ENCODE measurements around the gene MTHFD2. TPM values are rescaled to one million over a fixed set of nuclear protein-coding genes. Genes with fewer than 3 reads are reported as not detected.

Gene MTHFD2
- polyA plus RNA-seq, 4 donors: 8.1 to 114 (median 11.0) TPM

- no peak overlapping the region for H3K27ac ChIP-seq (ENCODE audit: low read depth in 1 of 3, low read length in 2 of 3)
- no peaks in the 10 kb centered on the region for H3K27me3 ChIP-seq (ENCODE audit: control insufficient read depth in 3 of 3, insufficient read depth in 3 of 3, low read length in 3 of 3)
- no peaks in the 10 kb centered on the region for H3K36me3 ChIP-seq (ENCODE audit: control insufficient read depth in 3 of 3, insufficient read depth in 2 of 3, low read depth in 1 of 3, low read length in 3 of 3)
- FAIRE-seq (no peak), DNase-seq (no peak)
- H3K9me3 ChIP-seq (ENCODE audit: control insufficient read depth in 2 of 2, insufficient read depth in 1 of 2, low read depth in 1 of 2, low read length in 1 of 2): no peaks in the 10 kb centered on the region
- H3K4me1 ChIP-seq (ENCODE audit: control insufficient read depth in 3 of 3, insufficient read depth in 2 of 3, low read depth in 1 of 3, low read length in 2 of 3): no peaks in the 10 kb centered on the region
- H3K4me3 ChIP-seq (ENCODE audit: low read depth in 1 of 3, low read length in 3 of 3): no peak overlapping the region
- 86 to 91% (median 90%) methylated on average over 3 of the region's 3 CpGs for WGBS, 3 donors
Measured at GRCh38 chr2:74244286-74244685, 45.9 kb downstream of the MTHFD2 start.

- DNase-seq: no peak
- no peaks in the 10 kb centered on the region for H3K4me1 ChIP-seq (ENCODE audit: control insufficient read depth in 3 of 3, insufficient read depth in 2 of 3, low read depth in 1 of 3, low read length in 2 of 3)
- no peak for FAIRE-seq
- no peaks in the 10 kb centered on the region for H3K27me3 ChIP-seq (ENCODE audit: control insufficient read depth in 3 of 3, insufficient read depth in 3 of 3, low read length in 3 of 3)
- H3K9me3 ChIP-seq (ENCODE audit: control insufficient read depth in 2 of 2, insufficient read depth in 1 of 2, low read depth in 1 of 2, low read length in 1 of 2): no peaks in the 10 kb centered on the region
- 92 to 94% (median 92%) methylated on average over 14 of the region's 14 CpGs for WGBS, 3 donors
- no peak overlapping the region for H3K27ac ChIP-seq (ENCODE audit: low read depth in 1 of 3, low read length in 2 of 3)
- no peak overlapping the region for H3K4me3 ChIP-seq (ENCODE audit: low read depth in 1 of 3, low read length in 3 of 3)
- H3K36me3 ChIP-seq (ENCODE audit: control insufficient read depth in 3 of 3, insufficient read depth in 2 of 3, low read depth in 1 of 3, low read length in 3 of 3): no peaks in the 10 kb centered on the region
Measured at GRCh38 chr2:74246496-74247195, 48.2 kb downstream of the MTHFD2 start.

- FAIRE-seq (no peak), DNase-seq (no peak)
- H3K27ac ChIP-seq (ENCODE audit: low read depth in 1 of 3, low read length in 2 of 3): no peak overlapping the region
- no peaks in the 10 kb centered on the region for H3K9me3 ChIP-seq (ENCODE audit: control insufficient read depth in 2 of 2, insufficient read depth in 1 of 2, low read depth in 1 of 2, low read length in 1 of 2)
- H3K27me3 ChIP-seq (ENCODE audit: control insufficient read depth in 3 of 3, insufficient read depth in 3 of 3, low read length in 3 of 3): no peaks in the 10 kb centered on the region
- no peaks in the 10 kb centered on the region for H3K4me1 ChIP-seq (ENCODE audit: control insufficient read depth in 3 of 3, insufficient read depth in 2 of 3, low read depth in 1 of 3, low read length in 2 of 3)
- WGBS, 3 donors: 32 to 62% (median 46%) methylated on average over 6 of the region's 6 CpGs
- H3K4me3 ChIP-seq (ENCODE audit: low read depth in 1 of 3, low read length in 3 of 3): no peak overlapping the region
- H3K36me3 ChIP-seq (ENCODE audit: control insufficient read depth in 3 of 3, insufficient read depth in 2 of 3, low read depth in 1 of 3, low read length in 3 of 3): no peaks in the 10 kb centered on the region
Measured at GRCh38 chr2:74249406-74250122, 51.1 kb downstream of the MTHFD2 start.

GRCh38 chr2:74250189-74250631, 51.8 kb downstream of the MTHFD2 start:
- no peaks in the 10 kb centered on the region for H3K27me3 ChIP-seq (ENCODE audit: control insufficient read depth in 3 of 3, insufficient read depth in 3 of 3, low read length in 3 of 3)
- DNase-seq (peak; percentile 56 to 63), FAIRE-seq (peak; percentile 19)
- no peaks in the 10 kb centered on the region for H3K4me1 ChIP-seq (ENCODE audit: control insufficient read depth in 3 of 3, insufficient read depth in 2 of 3, low read depth in 1 of 3, low read length in 2 of 3)
- 25 to 33% (median 25%) methylated on average over 10 of the region's 10 CpGs for WGBS, 3 donors
- H3K36me3 ChIP-seq (ENCODE audit: control insufficient read depth in 3 of 3, insufficient read depth in 2 of 3, low read depth in 1 of 3, low read length in 3 of 3): no peaks in the 10 kb centered on the region
- no peaks in the 10 kb centered on the region for H3K9me3 ChIP-seq (ENCODE audit: control insufficient read depth in 2 of 2, insufficient read depth in 1 of 2, low read depth in 1 of 2, low read length in 1 of 2)
- no peak overlapping the region for H3K4me3 ChIP-seq (ENCODE audit: low read depth in 1 of 3, low read length in 3 of 3)
- no peak overlapping the region for H3K27ac ChIP-seq (ENCODE audit: low read depth in 1 of 3, low read length in 2 of 3)

- Histone ChIP-seq H3K4me3 (ENCODE audit: low read depth in 1 of 3, low read length in 3 of 3) (no peak overlapping the region), H3K27me3 (ENCODE audit: control insufficient read depth in 3 of 3, insufficient read depth in 3 of 3, low read length in 3 of 3) (no peaks in the 10 kb centered on the region), H3K9me3 (ENCODE audit: control insufficient read depth in 2 of 2, insufficient read depth in 1 of 2, low read depth in 1 of 2, low read length in 1 of 2) (no peaks in the 10 kb centered on the region), H3K27ac (ENCODE audit: low read depth in 1 of 3, low read length in 2 of 3) (no peak overlapping the region), H3K36me3 (ENCODE audit: control insufficient read depth in 3 of 3, insufficient read depth in 2 of 3, low read depth in 1 of 3, low read length in 3 of 3) (no peaks in the 10 kb centered on the region), H3K4me1 (ENCODE audit: control insufficient read depth in 3 of 3, insufficient read depth in 2 of 3, low read depth in 1 of 3, low read length in 2 of 3) (no peaks in the 10 kb centered on the region)
- DNase-seq (no peak), FAIRE-seq (no peak)
- 82 to 86% (median 86%) methylated on average over 5 to 10 of the region's 10 CpGs for WGBS, 3 donors
Measured at GRCh38 chr2:74252036-74252435, 53.6 kb downstream of the MTHFD2 start.

GRCh38 chr2:74252862-74253261, 54.4 kb downstream of the MTHFD2 start:
- Histone ChIP-seq H3K27ac (ENCODE audit: low read depth in 1 of 3, low read length in 2 of 3) (no peak overlapping the region), H3K9me3 (ENCODE audit: control insufficient read depth in 2 of 2, insufficient read depth in 1 of 2, low read depth in 1 of 2, low read length in 1 of 2) (no peaks in the 10 kb centered on the region), H3K4me3 (ENCODE audit: low read depth in 1 of 3, low read length in 3 of 3) (no peak overlapping the region), H3K36me3 (ENCODE audit: control insufficient read depth in 3 of 3, insufficient read depth in 2 of 3, low read depth in 1 of 3, low read length in 3 of 3) (no peaks in the 10 kb centered on the region), H3K4me1 (ENCODE audit: control insufficient read depth in 3 of 3, insufficient read depth in 2 of 3, low read depth in 1 of 3, low read length in 2 of 3) (no peaks in the 10 kb centered on the region), H3K27me3 (ENCODE audit: control insufficient read depth in 3 of 3, insufficient read depth in 3 of 3, low read length in 3 of 3) (no peaks in the 10 kb centered on the region)
- FAIRE-seq (no peak), DNase-seq (no peak)
- 80 to 89% (median 87%) methylated on average over 9 of the region's 9 CpGs for WGBS, 3 donors

GRCh38 chr2:74253306-74253970, 55.0 kb downstream of the MTHFD2 start:
- DNase-seq (no peak), FAIRE-seq (no peak)
- Histone ChIP-seq H3K4me1 (ENCODE audit: control insufficient read depth in 3 of 3, insufficient read depth in 2 of 3, low read depth in 1 of 3, low read length in 2 of 3) (no peaks in the 10 kb centered on the region), H3K36me3 (ENCODE audit: control insufficient read depth in 3 of 3, insufficient read depth in 2 of 3, low read depth in 1 of 3, low read length in 3 of 3) (no peaks in the 10 kb centered on the region), H3K27ac (ENCODE audit: low read depth in 1 of 3, low read length in 2 of 3) (no peak overlapping the region), H3K9me3 (ENCODE audit: control insufficient read depth in 2 of 2, insufficient read depth in 1 of 2, low read depth in 1 of 2, low read length in 1 of 2) (no peaks in the 10 kb centered on the region), H3K4me3 (ENCODE audit: low read depth in 1 of 3, low read length in 3 of 3) (no peak overlapping the region), H3K27me3 (ENCODE audit: control insufficient read depth in 3 of 3, insufficient read depth in 3 of 3, low read length in 3 of 3) (no peaks in the 10 kb centered on the region)
- WGBS, 3 donors: 65 to 80% (median 71%) methylated on average over 7 of the region's 7 CpGs

- 48 to 68% (median 62%) methylated on average over 4 of the region's 4 CpGs for WGBS, 3 donors
- no peak overlapping the region for H3K4me3 ChIP-seq (ENCODE audit: low read depth in 1 of 3, low read length in 3 of 3)
- no peaks in the 10 kb centered on the region for H3K36me3 ChIP-seq (ENCODE audit: control insufficient read depth in 3 of 3, insufficient read depth in 2 of 3, low read depth in 1 of 3, low read length in 3 of 3)
- no peaks in the 10 kb centered on the region for H3K27me3 ChIP-seq (ENCODE audit: control insufficient read depth in 3 of 3, insufficient read depth in 3 of 3, low read length in 3 of 3)
- DNase-seq (peak in 1 of 2 donors; percentile 8), FAIRE-seq (no peak)
- no peaks in the 10 kb centered on the region for H3K4me1 ChIP-seq (ENCODE audit: control insufficient read depth in 3 of 3, insufficient read depth in 2 of 3, low read depth in 1 of 3, low read length in 2 of 3)
- no peaks in the 10 kb centered on the region for H3K9me3 ChIP-seq (ENCODE audit: control insufficient read depth in 2 of 2, insufficient read depth in 1 of 2, low read depth in 1 of 2, low read length in 1 of 2)
- no peak overlapping the region for H3K27ac ChIP-seq (ENCODE audit: low read depth in 1 of 3, low read length in 2 of 3)
Measured at GRCh38 chr2:74253971-74254310, 55.5 kb downstream of the MTHFD2 start.
